H1 (cell line): ENCODE measurements around the gene RECK.

Experiments used
- CTCF ChIP-seq, 3 experiments: IDR thresholded peaks; 1 replicate in 2 of 3; 2 replicates in 1 of 3; pipeline versions ENCODE4 v1.5.1 to v1.6.1; 2011; ENCODE audit warnings: low read length in 3 of 3, mild to moderate bottlenecking in 3 of 3, inconsistent platforms in 2 of 3, low read depth in 1 of 3, moderate library complexity in 1 of 3; ENCODE audit not compliant: insufficient read depth in 1 of 3; ENCODE audit errors: control extremely low read depth in 1 of 3
- EP300 ChIP-seq, 2 experiments: IDR thresholded peaks; 1 replicate in 1 of 2; 2 replicates in 1 of 2; pipeline ENCODE4 v1.6.1; 2011 to 2012; ENCODE audit warnings: low read depth in 2 of 2, low read length in 2 of 2, mild to moderate bottlenecking in 2 of 2, borderline replicate concordance in 1 of 2, inconsistent platforms in 1 of 2, moderate library complexity in 1 of 2
- POLR2AphosphoS5 ChIP-seq: IDR thresholded peaks from 2 replicates; pipeline ENCODE4 v1.6.1; 2011; ENCODE audit warnings: low read depth, low read length

- TF ChIP-seq CTCF (IDR thresholded peaks at IDR 0.05; ENCODE audit: control extremely low read depth in 1 of 3, insufficient read depth in 1 of 3, low read depth in 1 of 3, low read length in 3 of 3) (no peak), POLR2AphosphoS5 (no peak), EP300 (IDR thresholded peaks at IDR 0.05; ENCODE audit: borderline replicate concordance in 1 of 2, low read depth in 2 of 2, low read length in 2 of 2) (no peak)
Observed at GRCh38 chr9:36031774-36032555, 4.7 kb upstream of the RECK start.
